ENCODE measurements around the gene RLBP1.

RLBP1 gene

GRCh38 chr15:89192136-89192535 lies 29.2 kb downstream of the RLBP1 start:
- ATAC-seq (ENCODE audit: insufficient read depth, low read depth) (no peak), DNase-seq (no peak)
- no peak overlapping the region for H3K27ac ChIP-seq (ENCODE audit: low read length)
- H3K4me2 ChIP-seq (ENCODE audit: insufficient read depth, low read length) = no peak overlapping the region
- no peaks in the 10 kb centered on the region for H4K20me1 ChIP-seq (ENCODE audit: insufficient read depth, low read length)
- no peaks in the 10 kb centered on the region for H3K9me3 ChIP-seq (ENCODE audit: insufficient read depth, low read length, severe bottlenecking)
- no peak overlapping the region for H2AFZ ChIP-seq (ENCODE audit: low read depth, low read length)
- H3K9ac ChIP-seq (ENCODE audit: low read depth, low read length) = no peak overlapping the region
- peaks cover 49% of the 10 kb centered on the region for H3K36me3 ChIP-seq (ENCODE audit: insufficient read depth, low read length)
- no peaks in the 10 kb centered on the region for H3K79me2 ChIP-seq (ENCODE audit: insufficient read depth, low read length)
- no peaks in the 10 kb centered on the region for H3K4me1 ChIP-seq (ENCODE audit: insufficient read depth, low read length)
- H3K4me3 ChIP-seq (ENCODE audit: low read depth in 1 of 2, low read length in 2 of 2) = no peak overlapping the region
- no peak for TF ChIP-seq EZH2 (IDR thresholded peaks at IDR 0.05; ENCODE audit: borderline replicate concordance, low read depth, low read length, severe bottlenecking)
- no peak for TF ChIP-seq CTCF (IDR thresholded peaks at IDR 0.05; ENCODE audit: borderline replicate concordance, extremely low read depth, low read length, poor library complexity, severe bottlenecking)
- no peaks in the 10 kb centered on the region for H3K27me3 ChIP-seq (ENCODE audit: insufficient read depth, low read length, poor library complexity)

- H3K4me1 ChIP-seq (ENCODE audit: insufficient read depth, low read length) = no peaks in the 10 kb centered on the region
These were observed 33.3 kb downstream of the RLBP1 start for GRCh38 chr15:89187986-89188514.

DNA sequence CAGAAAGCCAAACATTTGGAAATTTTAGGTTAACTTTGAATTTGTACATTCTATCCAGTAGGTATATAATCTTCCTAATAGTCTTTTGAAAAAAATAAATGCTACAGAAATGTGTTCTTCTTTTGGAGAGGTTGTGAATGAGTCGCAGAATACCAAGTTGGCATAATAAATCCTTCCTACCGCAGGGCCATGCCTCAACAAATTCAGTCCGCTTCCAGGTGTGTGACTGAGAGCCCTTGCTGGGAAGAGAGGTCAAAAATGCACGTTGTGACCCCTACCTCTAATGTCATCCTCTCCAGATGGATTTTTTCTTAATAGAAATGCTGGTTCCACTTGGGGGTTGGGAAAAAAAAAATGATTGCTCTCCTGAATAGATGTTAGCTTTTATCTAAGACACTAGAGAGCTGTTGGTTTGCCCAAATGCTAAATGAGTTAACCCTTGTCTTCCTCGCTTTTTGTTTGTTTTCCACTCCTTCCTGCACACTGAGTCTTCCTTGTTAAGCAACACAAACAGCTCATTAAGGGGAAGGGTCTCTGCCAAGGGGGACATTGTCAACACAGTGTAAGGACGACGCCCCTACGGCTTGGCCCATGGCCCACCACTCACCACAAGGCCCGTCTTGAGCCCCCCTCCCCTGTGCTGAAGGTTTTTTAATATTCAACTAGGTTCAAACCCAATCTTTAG lies 33.9 kb downstream of the RLBP1 start:
- TF ChIP-seq EZH2 (IDR thresholded peaks at IDR 0.05; ENCODE audit: borderline replicate concordance, low read depth, low read length, severe bottlenecking) (no peak), CTCF (IDR thresholded peaks at IDR 0.05; ENCODE audit: borderline replicate concordance, extremely low read depth, low read length, poor library complexity, severe bottlenecking) (no peak)
- H4K20me1 ChIP-seq (ENCODE audit: insufficient read depth, low read length) = no peaks in the 10 kb centered on the region
- H3K4me1 ChIP-seq (ENCODE audit: insufficient read depth, low read length) = no peaks in the 10 kb centered on the region
- peaks cover 37% of the 10 kb centered on the region; the same call in 1 of the 2 replicates for H3K36me3 ChIP-seq (ENCODE audit: insufficient read depth, low read length)
- H3K27ac ChIP-seq (ENCODE audit: low read length) = no peak overlapping the region
- H3K9ac ChIP-seq (ENCODE audit: low read depth, low read length) = no peak overlapping the region
- no peak for DNase-seq
- H3K79me2 ChIP-seq (ENCODE audit: insufficient read depth, low read length) = no peaks in the 10 kb centered on the region
- no peak overlapping the region for H3K4me3 ChIP-seq (ENCODE audit: low read depth in 1 of 2, low read length in 2 of 2)
- H3K9me3 ChIP-seq (ENCODE audit: insufficient read depth, low read length, severe bottlenecking) = no peaks in the 10 kb centered on the region
- H3K4me2 ChIP-seq (ENCODE audit: insufficient read depth, low read length) = no peak overlapping the region
- ATAC-seq (ENCODE audit: insufficient read depth, low read depth) = no peak
- no peaks in the 10 kb centered on the region for H3K27me3 ChIP-seq (ENCODE audit: insufficient read depth, low read length, poor library complexity)
- no peak overlapping the region for H2AFZ ChIP-seq (ENCODE audit: low read depth, low read length)

More at GRCh38 chr15:89187986-89188514, 33.3 kb downstream of the RLBP1 start:
- Histone ChIP-seq H3K36me3 (ENCODE audit: insufficient read depth, low read length) (peaks cover 41% of the 10 kb centered on the region), H3K9ac (ENCODE audit: low read depth, low read length) (no peak overlapping the region), H3K79me2 (ENCODE audit: insufficient read depth, low read length) (no peaks in the 10 kb centered on the region), H3K4me3 (ENCODE audit: low read depth in 1 of 2, low read length in 2 of 2) (no peak overlapping the region), H3K27me3 (ENCODE audit: insufficient read depth, low read length, poor library complexity) (no peaks in the 10 kb centered on the region), H2AFZ (ENCODE audit: low read depth, low read length) (no peak overlapping the region), H3K9me3 (ENCODE audit: insufficient read depth, low read length, severe bottlenecking) (no peaks in the 10 kb centered on the region), H3K4me2 (ENCODE audit: insufficient read depth, low read length) (no peak overlapping the region), H3K27ac (ENCODE audit: low read length) (no peak overlapping the region), H4K20me1 (ENCODE audit: insufficient read depth, low read length) (no peaks in the 10 kb centered on the region)
- DNase-seq = no peak
- ATAC-seq (ENCODE audit: insufficient read depth, low read depth) = no peak
- TF ChIP-seq EZH2 (IDR thresholded peaks at IDR 0.05; ENCODE audit: borderline replicate concordance, low read depth, low read length, severe bottlenecking) (no peak), CTCF (IDR thresholded peaks at IDR 0.05; ENCODE audit: borderline replicate concordance, extremely low read depth, low read length, poor library complexity, severe bottlenecking) (no peak)
